Measurements from ENCODE around the gene CD82. TPM values are rescaled to one million over a fixed set of nuclear protein-coding genes. Genes with fewer than 3 reads are reported as not detected.

CD82 gene
- total RNA-seq, 2 experiments from 2014 or later = 289 to 319 TPM

DNA sequence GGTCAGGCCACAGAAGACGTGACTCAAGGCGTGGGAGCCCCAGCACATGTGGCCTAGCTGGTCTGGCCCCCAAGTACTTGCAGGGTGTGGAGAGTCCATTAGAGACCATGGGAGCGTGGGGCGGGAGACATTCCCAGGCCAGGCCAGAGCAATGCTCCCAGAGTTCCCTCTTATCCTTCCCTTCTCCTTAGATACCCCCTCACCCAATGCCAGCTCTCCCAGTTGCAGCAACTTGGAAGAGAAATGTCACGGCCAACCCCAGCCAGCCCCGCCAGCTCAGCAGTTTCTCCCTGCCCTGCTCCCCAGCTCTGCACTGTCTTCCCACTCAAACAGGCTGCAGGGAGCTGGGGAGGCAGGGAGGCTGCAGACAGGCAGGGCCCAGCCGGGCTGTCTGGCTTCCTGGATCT, 95.9 kb downstream of the CD82 start:
- H3K9me3 Mint-ChIP-seq = peaks cover 3% of the 10 kb centered on the region
- no peak overlapping the region for H3K4me3 Mint-ChIP-seq
- TF ChIP-seq CTCF (IDR thresholded peaks at IDR 0.05) = no peak
- ChIA-PET CTCF (interaction anchor here (1.1 kb wide), 1 partner anchor 114 kb away, joined by 3 read pairs; no protein-coding TSS in a partner anchor), POLR2A (no interaction called here)
- peaks cover 3% of the 10 kb centered on the region for H3K27me3 Mint-ChIP-seq
- no peak for DNase-seq
- H3K36me3 Mint-ChIP-seq (ENCODE audit: low read depth) = no peaks in the 10 kb centered on the region
- H3K4me1 Mint-ChIP-seq (ENCODE audit: low read depth) = peaks cover 3% of the 10 kb centered on the region
- no peak for ATAC-seq
- H3K27ac Mint-ChIP-seq = no peak overlapping the region
- intact Hi-C loops (cut with micrococcal nuclease) = no loop called here

Other genes starting within 250 kb of the CD82 start
- under 1 TPM; 0.85 to 0.92 TPM for gene TSPAN18, start 161.3 kb downstream of the CD82 start, total RNA-seq

All from activated CD8-positive, alpha-beta T cell treated with anti-CD3 and anti-CD28 coated beads for 36 hours (primary cell).